ENCODE measurements around the gene WDR76.

The WDR76 gene

DNA sequence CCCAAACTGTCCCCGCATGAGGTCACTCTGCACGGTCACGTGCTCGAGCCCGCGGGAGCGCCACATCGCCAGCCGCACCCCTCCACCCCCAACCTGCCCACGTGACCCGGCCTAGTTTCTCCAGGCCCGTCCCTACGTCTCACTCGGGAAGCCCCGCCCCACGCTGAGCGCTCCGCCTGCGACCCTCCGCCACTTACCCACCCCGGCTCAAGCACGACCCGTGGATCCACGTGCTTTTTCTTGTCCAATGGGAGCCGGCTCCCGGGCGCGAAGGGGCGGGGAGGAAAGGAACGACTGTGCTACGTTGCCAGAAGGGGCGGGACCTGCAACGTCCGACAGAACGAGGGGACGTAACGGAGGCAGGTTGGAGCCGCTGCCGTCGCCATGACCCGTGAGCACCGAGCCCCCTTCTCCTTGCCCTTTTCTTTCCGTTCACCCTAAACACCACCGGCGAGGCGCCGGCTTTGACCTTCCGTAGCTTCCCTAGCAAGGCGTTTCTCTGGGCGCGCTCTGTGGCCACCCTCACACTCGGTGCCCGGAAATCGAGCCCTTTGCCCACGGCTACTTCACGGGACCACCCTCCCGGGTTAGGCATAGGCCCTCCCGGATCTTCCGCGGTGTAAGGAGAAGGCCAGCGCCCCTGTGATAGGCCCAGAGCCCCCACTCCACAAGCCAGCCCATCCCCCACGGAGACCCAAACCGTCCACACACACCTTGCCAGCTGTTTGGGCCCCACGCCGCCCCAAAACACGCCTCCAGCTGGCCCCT is 34.6 kb upstream of the WDR76 start, which contains the start of gene SERF2:
Gene SERF2, plus strand, starts transcription at position 328 of the 768 bp plus-strand sequence. Its CDS starts 57 bp downstream, at position 385.
- TF ChIP-seq EP300 (IDR thresholded peaks at IDR 0.05; ENCODE audit: borderline replicate concordance) (0 out of 2 replicates have a peak, but pooled peaks have one; percentile 3), TAF1 (IDR thresholded peaks at IDR 0.05; ENCODE audit: low read depth) (peak; percentile 90), EGR1 (IDR thresholded peaks at IDR 0.05) (0 out of 2 replicates have a peak, but pooled peaks have one; percentile 51), CEBPB (IDR thresholded peaks at IDR 0.05) (no peak), YY1 (IDR thresholded peaks at IDR 0.05; ENCODE audit: low read depth) (peak; percentile 76), ZBTB7A (IDR thresholded peaks at IDR 0.05; ENCODE audit: low read depth) (no peak), TCF12 (IDR thresholded peaks at IDR 0.05; ENCODE audit: low read depth) (no peak; the same call in 1 of the 2 replicates), FOXM1 (IDR thresholded peaks at IDR 0.05; ENCODE audit: borderline replicate concordance, low read depth) (no peak), TEAD4 (IDR thresholded peaks at IDR 0.05) (no peak), NFIC (IDR thresholded peaks at IDR 0.05) (0 out of 2 replicates have a peak, but pooled peaks have one; percentile 29), MAX (IDR thresholded peaks at IDR 0.05) (peak; percentile 96), CREB1 (IDR thresholded peaks at IDR 0.05; ENCODE audit: low read depth) (peak; percentile 49; the same call in 1 of the 2 replicates), RAD21 (IDR thresholded peaks at IDR 0.05; ENCODE audit: low read depth) (no peak), REST (IDR thresholded peaks at IDR 0.05; ENCODE audit: low read depth) (no peak)
- TF ChIP-seq, protein P1, sequence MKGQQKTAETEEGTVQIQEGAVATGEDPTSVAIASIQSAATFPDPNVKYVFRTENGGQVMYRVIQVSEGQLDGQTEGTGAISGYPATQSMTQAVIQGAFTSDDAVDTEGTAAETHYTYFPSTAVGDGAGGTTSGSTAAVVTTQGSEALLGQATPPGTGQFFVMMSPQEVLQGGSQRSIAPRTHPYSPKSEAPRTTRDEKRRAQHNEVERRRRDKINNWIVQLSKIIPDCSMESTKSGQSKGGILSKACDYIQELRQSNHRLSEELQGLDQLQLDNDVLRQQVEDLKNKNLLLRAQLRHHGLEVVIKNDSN (IDR thresholded peaks at IDR 0.05): peak; percentile 99

DNA sequence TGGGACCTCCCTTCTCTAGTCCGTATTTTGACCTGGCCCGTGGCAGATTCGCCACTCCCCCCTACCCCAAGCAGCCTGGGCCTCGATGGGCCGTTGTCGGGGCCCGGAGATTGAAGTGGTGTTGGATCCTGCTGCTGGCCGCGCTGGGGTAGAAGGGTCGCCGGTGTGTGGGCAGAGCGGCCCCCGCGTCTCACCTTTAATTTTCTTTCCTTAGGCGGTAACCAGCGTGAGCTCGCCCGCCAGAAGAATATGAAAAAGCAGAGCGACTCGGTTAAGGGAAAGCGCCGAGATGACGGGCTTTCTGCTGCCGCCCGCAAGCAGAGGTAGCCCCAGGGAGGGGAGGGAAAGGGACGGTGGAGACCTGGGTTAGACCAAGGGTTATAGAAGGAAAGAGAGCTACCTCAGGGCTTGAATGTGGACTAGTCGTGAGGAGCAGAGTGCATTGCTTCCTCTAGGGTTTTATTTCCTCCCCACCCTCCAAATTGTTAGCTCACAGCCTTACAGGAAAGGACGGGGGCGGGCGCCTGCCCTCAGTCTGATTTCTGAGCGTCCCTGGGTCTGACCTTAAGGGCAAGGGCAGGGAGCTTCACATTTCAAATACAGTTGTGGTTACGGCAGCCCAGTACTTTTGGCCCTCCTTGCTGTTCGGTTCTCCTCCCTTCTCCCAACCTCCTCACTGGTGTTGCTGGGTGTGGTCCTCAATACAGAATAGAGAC is 33.9 kb upstream of the WDR76 start:
- 0 out of 2 replicates have a peak, but pooled peaks have one; percentile 7 for TF ChIP-seq TCF12 (IDR thresholded peaks at IDR 0.05; ENCODE audit: low read depth)
- no peak for TF ChIP-seq TAF1 (IDR thresholded peaks at IDR 0.05; ENCODE audit: low read depth)
- TF ChIP-seq CEBPB (IDR thresholded peaks at IDR 0.05): no peak

GRCh38 chr15:43793647-43794046 is 33.2 kb upstream of the WDR76 start:
- no peak for TF ChIP-seq NFIC (IDR thresholded peaks at IDR 0.05)
- no peak for TF ChIP-seq RAD21 (IDR thresholded peaks at IDR 0.05; ENCODE audit: low read depth)
- no peak for TF ChIP-seq YY1 (IDR thresholded peaks at IDR 0.05; ENCODE audit: low read depth)
- TF ChIP-seq CEBPB (IDR thresholded peaks at IDR 0.05): no peak

DNA sequence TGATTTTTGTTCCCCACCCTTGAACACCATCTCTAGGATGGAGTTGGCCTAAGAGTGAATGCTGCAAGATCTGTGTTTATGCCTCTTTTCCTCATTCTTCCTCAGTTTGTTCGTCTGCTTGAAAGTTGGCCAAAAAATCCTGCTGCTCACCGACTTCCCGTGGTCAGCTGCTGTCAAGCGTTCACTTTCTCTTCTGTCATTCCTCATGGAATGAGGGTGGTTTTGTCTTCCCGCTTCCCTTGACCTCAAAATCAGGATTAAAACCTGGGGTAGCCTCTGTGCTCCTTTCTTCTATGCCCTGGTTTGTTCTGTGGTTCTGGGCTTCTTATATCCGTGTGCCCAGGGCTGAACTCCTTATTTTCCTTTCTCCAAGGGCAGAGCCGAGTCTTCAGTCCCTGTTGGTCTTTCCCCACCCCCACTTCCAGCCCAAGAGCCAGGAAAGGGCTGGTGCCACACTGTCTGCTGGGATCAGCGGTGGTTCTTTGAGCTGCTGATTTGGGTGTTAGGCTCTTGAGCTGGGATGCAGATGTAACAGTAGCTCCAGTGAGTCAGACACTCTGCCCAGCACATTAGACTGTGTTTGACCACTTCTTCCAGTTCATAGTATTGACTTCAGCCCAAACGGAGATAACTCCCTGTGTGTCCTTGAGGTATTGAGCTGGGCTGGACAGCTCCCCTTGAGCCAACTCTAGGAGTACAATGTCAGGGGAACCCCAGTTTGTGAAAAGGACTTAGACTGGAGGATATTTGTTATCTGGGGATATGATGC is 32.3 kb upstream of the WDR76 start:
- peak; percentile 52 for TF ChIP-seq REST (IDR thresholded peaks at IDR 0.05; ENCODE audit: low read depth)
- no peak for TF ChIP-seq EP300 (IDR thresholded peaks at IDR 0.05; ENCODE audit: borderline replicate concordance)

DNA sequence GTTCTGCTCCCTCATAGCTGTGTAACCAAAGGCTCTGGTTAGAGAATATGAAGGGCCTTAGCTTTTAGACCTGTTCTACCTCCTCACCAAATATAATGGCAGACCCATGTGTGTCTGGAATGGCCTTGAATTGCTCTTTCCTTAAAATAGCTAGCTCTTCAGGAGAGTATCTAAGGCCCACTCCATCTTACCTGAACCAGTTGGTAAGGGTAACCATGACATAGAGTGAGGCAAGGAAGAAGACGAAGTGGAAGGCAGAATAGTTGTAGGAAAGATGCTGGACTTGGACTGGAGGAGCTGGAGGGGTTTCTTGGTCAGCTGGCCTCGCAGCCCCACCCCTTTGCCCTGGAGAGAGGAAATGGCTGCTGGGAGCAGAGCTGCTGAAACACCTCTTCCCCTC is 31.6 kb upstream of the WDR76 start:
- TF ChIP-seq TAF1 (IDR thresholded peaks at IDR 0.05; ENCODE audit: low read depth): no peak
- TF ChIP-seq TCF12 (IDR thresholded peaks at IDR 0.05; ENCODE audit: low read depth): no peak
- no peak for TF ChIP-seq TEAD4 (IDR thresholded peaks at IDR 0.05)
- no peak for TF ChIP-seq FOXM1 (IDR thresholded peaks at IDR 0.05; ENCODE audit: borderline replicate concordance, low read depth)
- TF ChIP-seq, protein P1 (IDR thresholded peaks at IDR 0.05): no peak
- no peak for TF ChIP-seq EGR1 (IDR thresholded peaks at IDR 0.05)
- TF ChIP-seq CEBPB (IDR thresholded peaks at IDR 0.05): no peak
- no peak for TF ChIP-seq REST (IDR thresholded peaks at IDR 0.05; ENCODE audit: low read depth)
- no peak for TF ChIP-seq MAX (IDR thresholded peaks at IDR 0.05)
- TF ChIP-seq YY1 (IDR thresholded peaks at IDR 0.05; ENCODE audit: low read depth): no peak
- no peak for TF ChIP-seq EP300 (IDR thresholded peaks at IDR 0.05; ENCODE audit: borderline replicate concordance)
- TF ChIP-seq NFIC (IDR thresholded peaks at IDR 0.05): no peak
- TF ChIP-seq CREB1 (IDR thresholded peaks at IDR 0.05; ENCODE audit: low read depth): no peak
- TF ChIP-seq ZBTB7A (IDR thresholded peaks at IDR 0.05; ENCODE audit: low read depth): no peak
- no peak for TF ChIP-seq RAD21 (IDR thresholded peaks at IDR 0.05; ENCODE audit: low read depth)
